K562 (cell line): ENCODE data around the gene SHROOM3. TPM values are rescaled to one million over a fixed set of nuclear protein-coding genes. Genes with fewer than 3 reads are reported as not detected.

ENCODE experiments used
- ATAC-seq: fragments of 200-7000 bp; cut with Tn5 transposase; 3 replicates; pipeline ENCODE4 v1.9.1; 2020; ENCODE audit warnings: moderate library complexity
- BruUV-seq: library from RNA; stranded (reverse); fragments of 400-500 nt; replicated peaks from 2 replicates; lab custom pipeline; 2021; lab: Mats Ljungman, UMichigan
- CTCF ChIA-PET: fragments of 300-600 bp; formaldehyde crosslinking; extraction: SDS; loops from one replicate; lab custom pipeline; 2021; ENCODE audit warnings: low intra/inter-chr PET ratio; lab: Yijun Ruan, JAX
- POLR2A ChIA-PET: fragments of 300-600, 350-650 bp; sonication (Branson Sonifier 250); formaldehyde crosslinking; extraction: SDS; loops from one replicate; lab custom pipeline; 2021; ENCODE audit warnings: antibody characterized with exemption, inconsistent platforms; lab: Yijun Ruan, JAX
- DNase-seq, 4 experiments: peaks; one replicate each; pipeline versions ENCODE4 v3.0.0 to v3.0.0-alpha.2; 2011 to 2018; ENCODE audit warnings: low spot score in 3 of 4, mixed read lengths in 3 of 4; ENCODE audit errors: extremely low read depth in 1 of 4
- FAIRE-seq: peaks from 2 replicates; lab custom pipeline; 2011; peaks lifted over from hg19 to GRCh38; lab: Jason Lieb, UNC
- H2AFZ ChIP-seq: 2 replicates; pipeline ENCODE4 v1.6.0; 2011; ENCODE audit warnings: low read depth, low read length, control low read depth, inconsistent platforms
- H3K27ac ChIP-seq: fragments of 200-600 bp; 3 replicates; pipeline ENCODE4 v1.8.0; 2011; ENCODE audit warnings: low read depth, mild to moderate bottlenecking, control low read depth, inconsistent platforms, low read length, moderate library complexity, mixed read lengths; ENCODE audit errors: extremely low read depth
- H3K27me3 ChIP-seq, 2 experiments: fragments of 300-600 bp in 1 of 2; 2 replicates in 1 of 2; 3 replicates in 1 of 2; pipeline versions ENCODE4 v1.6.0 to v1.8.0; 2011; ENCODE audit warnings: inconsistent platforms in 2 of 2, low read length in 2 of 2, mild to moderate bottlenecking in 1 of 2, mixed read lengths in 1 of 2, moderate library complexity in 1 of 2; ENCODE audit not compliant: control insufficient read depth in 2 of 2, insufficient read depth in 2 of 2
- H3K36me3 ChIP-seq: fragments of 300-600 bp; 3 replicates; pipeline ENCODE4 v1.8.0; 2011; ENCODE audit warnings: mild to moderate bottlenecking, low read length, inconsistent platforms; ENCODE audit not compliant: control insufficient read depth, insufficient read depth
- H3K4me1 ChIP-seq, 2 experiments: fragments of 200-600 bp in 1 of 2; replicated peaks in 1 of 2; 2 replicates in 1 of 2; 3 replicates in 1 of 2; pipeline versions ENCODE4 v1.5.1 to v1.8.0; 2011; ENCODE audit warnings: inconsistent platforms in 2 of 2, low read length in 2 of 2, mild to moderate bottlenecking in 1 of 2, mixed read lengths in 1 of 2, moderate library complexity in 1 of 2; ENCODE audit not compliant: control insufficient read depth in 2 of 2, insufficient read depth in 2 of 2
- H3K4me2 ChIP-seq: 2 replicates; pipeline ENCODE4 v1.6.1; 2011; ENCODE audit warnings: low read length, control low read depth, inconsistent platforms, mixed read lengths; ENCODE audit not compliant: insufficient read depth
- H3K4me3 ChIP-seq: fragments of 200-600 bp; sonication (generic), shearing (Covaris generic); 2 replicates; pipeline ENCODE4 v1.5.1; 2016; ENCODE audit warnings: control low read depth, inconsistent platforms
- H3K79me2 ChIP-seq: fragments of 200-600 bp; 3 replicates; pipeline ENCODE4 v1.8.0; 2011; ENCODE audit warnings: low read length, inconsistent platforms; ENCODE audit not compliant: control insufficient read depth, insufficient read depth
- H3K9ac ChIP-seq, 2 experiments: 2 replicates each; pipeline versions ENCODE4 v1.6.0 to v1.6.1; 2011; ENCODE audit warnings: low read depth in 2 of 2, low read length in 2 of 2, control low read depth in 1 of 2, inconsistent platforms in 1 of 2, mild to moderate bottlenecking in 1 of 2, mixed read lengths in 1 of 2; ENCODE audit not compliant: insufficient read depth in 1 of 2
- H3K9me1 ChIP-seq: one replicate; pipeline ENCODE4 v1.6.0; 2011; ENCODE audit warnings: inconsistent platforms, mild to moderate bottlenecking, low read length, moderate library complexity; ENCODE audit not compliant: control insufficient read depth, insufficient read depth
- H3K9me3 ChIP-seq: replicated peaks from 2 replicates; pipeline ENCODE4 v1.5.1; 2011; ENCODE audit warnings: low read depth, low read length, inconsistent platforms; ENCODE audit not compliant: control insufficient read depth, insufficient read depth
- H4K20me1 ChIP-seq: replicated peaks from 2 replicates; pipeline ENCODE4 v1.6.1; 2011; ENCODE audit warnings: low read length, inconsistent platforms, mixed read lengths; ENCODE audit not compliant: control insufficient read depth, insufficient read depth
- CBFA2T3 ChIP-seq: fragments of 450-650 bp; IDR thresholded peaks from 2 replicates; pipeline ENCODE4 v1.6.1; 2017
- CHCHD3 ChIP-seq: fragments of 250-450 bp; sonication (Bioruptor Pico); IDR thresholded peaks from 2 replicates; pipeline ENCODE4 v2.1.2; 2022; ENCODE audit warnings: mild to moderate bottlenecking
- EGR1 ChIP-seq: fragments of 450-650 bp; conservative IDR thresholded peaks from 2 replicates; pipeline ENCODE4 v1.6.1; 2017; ENCODE audit warnings: mild to moderate bottlenecking
- MAFK ChIP-seq: IDR thresholded peaks from 2 replicates; pipeline ENCODE4 v1.6.1; 2011; ENCODE audit warnings: low read length, improper control_type of control experiment
- MIER1 ChIP-seq: fragments of 450-650 bp; IDR thresholded peaks from 2 replicates; pipeline ENCODE4 v1.6.1; 2016; ENCODE audit warnings: antibody characterized with exemption, mild to moderate bottlenecking, low read depth
- NR1H2 ChIP-seq: sonication (generic); formaldehyde crosslinking; IDR thresholded peaks from 2 replicates; pipeline ENCODE4 v1.4.0; 2020; ENCODE audit warnings: mild to moderate bottlenecking, missing genetic modification reagents
- RBFOX2 ChIP-seq: fragments of 200-400 bp; formaldehyde crosslinking; IDR thresholded peaks from 2 replicates; pipeline ENCODE4 v1.6.1; 2017; ENCODE audit warnings: low read depth, mild to moderate bottlenecking, low read length, moderate library complexity
- SIX5 ChIP-seq, 2 experiments: IDR thresholded peaks; 2 replicates each; pipeline ENCODE4 v1.6.1; 2011; ENCODE audit warnings: low read length in 2 of 2, borderline replicate concordance in 1 of 2, low read depth in 1 of 2, mild to moderate bottlenecking in 1 of 2, moderate library complexity in 1 of 2; ENCODE audit not compliant: insufficient read depth in 1 of 2
- ZC3H8 ChIP-seq: fragments of 450-650 bp; IDR thresholded peaks from 2 replicates; pipeline ENCODE4 v1.6.1; 2017
- ZNF143 ChIP-seq: sonication (generic); formaldehyde crosslinking; IDR thresholded peaks from 2 replicates; pipeline ENCODE4 v1.9.0; 2022; ENCODE audit warnings: mild to moderate bottlenecking, missing genetic modification reagents
- WGBS: fragments of 100-300 bp; shearing (Covaris generic); methylation state at CpG from one replicate; pipeline ENCODE4 v1.1.6; 2016; ENCODE audit warnings: low coverage, mixed read lengths; ENCODE audit not compliant: insufficient coverage; ENCODE audit errors: missing lambda C conversion rate; 5-methylcytosine and 5-hydroxymethylcytosine counted together
- in situ Hi-C: fragments of 300-500 bp; cut with MboI; formaldehyde crosslinking; loops from 4 replicates; pipeline ENCODE4 v1.15.0; 2018; ENCODE audit warnings: inconsistent platforms, mixed read lengths
- intact Hi-C: fragments of 100-400 bp; cut with micrococcal nuclease; formaldehyde crosslinking; loops from 2 replicates; pipeline ENCODE4 v1.14.2; 2022
- polyA plus RNA-seq, 8 experiments: library from polyadenylated mRNA; depleted of rRNA in 4 of 8; stranded (reverse) in 5 of 8; unstranded in 3 of 8; fragments of >200 nt; fragmentation: Nextera tagmentation in 2 of 8; fragmentation: Illumina TruSeq in 1 of 8; extraction: Ambion mirVana in 2 of 8; extraction: Trizol in 1 of 8; gene quantifications; 2 replicates each; pipeline versions ENCODE4 v1.2.1 to v1.2.3, GENCODE V29; 2011 to 2014; ENCODE audit warnings: inconsistent platforms in 1 of 8, missing spikeins in 1 of 8
- total RNA-seq, 7 experiments: library from RNA; depleted of rRNA in 6 of 7; stranded (reverse); fragments of >200 nt in 6 of 7; fragmentation: Illumina TruSeq in 2 of 7; extraction: Trizol in 2 of 7; gene quantifications; 2 replicates each; pipeline versions ENCODE4 v1.2.1 to v1.2.3, GENCODE V29; 2011 to 2021; ENCODE audit warnings: low replicate concordance in 1 of 7
- TF ChIP-seq, protein P1 (sequence below): fragments of 200-800 bp; sonication (Bioruptor generic); IDR thresholded peaks from 2 replicates; pipeline ENCODE4 v1.6.1; 2017; ENCODE audit warnings: missing genetic modification characterization, missing compliant biosample characterization
- TF ChIP-seq, protein P2 (sequence below): fragments of 450-650 bp; IDR thresholded peaks from 2 replicates; pipeline ENCODE4 v1.6.1; 2016; ENCODE audit warnings: antibody characterized with exemption

SHROOM3 gene
- total and polyA plus RNA-seq, 9 of the 15 experiments (the other 6 are each of a cell fraction or from before 2014, with no cell fraction given): 0.01 to 0.07 TPM; not detected in 7

DNA sequence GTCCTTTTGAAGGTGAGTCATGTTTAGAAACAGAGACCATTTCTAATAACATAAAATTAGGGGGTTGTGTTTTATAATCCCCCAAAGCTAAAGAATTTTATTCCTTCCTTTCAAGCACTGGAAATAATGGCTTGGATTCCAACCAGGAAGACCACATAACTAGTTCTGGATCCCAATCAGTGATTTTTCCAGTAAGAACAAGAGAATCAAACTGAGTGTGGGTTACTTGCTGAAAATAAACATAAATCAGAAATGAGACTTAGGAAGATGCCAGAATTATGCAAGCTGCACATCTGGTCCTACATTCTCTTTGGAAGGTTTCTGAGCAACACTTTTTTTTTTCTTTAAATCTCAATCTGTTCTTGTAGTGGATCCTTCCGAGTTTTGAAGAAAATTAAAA, 386.6 kb downstream of the SHROOM3 start:
- peaks cover 4 to 11% of the 10 kb centered on the region in 2 experiments; a peak in 3 of 5 replicates for H3K27me3 ChIP-seq
- no TSS peak for BruUV-seq
- no peak overlapping the region for H2AFZ ChIP-seq
- no peaks in the 10 kb centered on the region for H4K20me1 ChIP-seq
- no peak overlapping the region for H3K4me2 ChIP-seq
- no peaks in the 10 kb centered on the region for H3K9me3 ChIP-seq
- TF ChIP-seq ZC3H8 (no peak), SIX5 (IDR thresholded peaks at IDR 0.05; ENCODE audit: borderline replicate concordance in 1 of 2, insufficient read depth in 1 of 2, low read depth in 1 of 2, low read length in 2 of 2) (no peak), EGR1 (no peak), MIER1 (no peak), CHCHD3 (CRISPR knock-in tag) (no peak), CBFA2T3 (no peak), RBFOX2 (no peak), MAFK (no peak), NR1H2 (CRISPR knock-in tag) (no peak), ZNF143 (CRISPR knock-in tag) (no peak)
- TF ChIP-seq, protein P1, sequence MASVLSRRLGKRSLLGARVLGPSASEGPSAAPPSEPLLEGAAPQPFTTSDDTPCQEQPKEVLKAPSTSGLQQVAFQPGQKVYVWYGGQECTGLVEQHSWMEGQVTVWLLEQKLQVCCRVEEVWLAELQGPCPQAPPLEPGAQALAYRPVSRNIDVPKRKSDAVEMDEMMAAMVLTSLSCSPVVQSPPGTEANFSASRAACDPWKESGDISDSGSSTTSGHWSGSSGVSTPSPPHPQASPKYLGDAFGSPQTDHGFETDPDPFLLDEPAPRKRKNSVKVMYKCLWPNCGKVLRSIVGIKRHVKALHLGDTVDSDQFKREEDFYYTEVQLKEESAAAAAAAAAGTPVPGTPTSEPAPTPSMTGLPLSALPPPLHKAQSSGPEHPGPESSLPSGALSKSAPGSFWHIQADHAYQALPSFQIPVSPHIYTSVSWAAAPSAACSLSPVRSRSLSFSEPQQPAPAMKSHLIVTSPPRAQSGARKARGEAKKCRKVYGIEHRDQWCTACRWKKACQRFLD (CRISPR knock-in tag): no peak
- TF ChIP-seq, protein P2, sequence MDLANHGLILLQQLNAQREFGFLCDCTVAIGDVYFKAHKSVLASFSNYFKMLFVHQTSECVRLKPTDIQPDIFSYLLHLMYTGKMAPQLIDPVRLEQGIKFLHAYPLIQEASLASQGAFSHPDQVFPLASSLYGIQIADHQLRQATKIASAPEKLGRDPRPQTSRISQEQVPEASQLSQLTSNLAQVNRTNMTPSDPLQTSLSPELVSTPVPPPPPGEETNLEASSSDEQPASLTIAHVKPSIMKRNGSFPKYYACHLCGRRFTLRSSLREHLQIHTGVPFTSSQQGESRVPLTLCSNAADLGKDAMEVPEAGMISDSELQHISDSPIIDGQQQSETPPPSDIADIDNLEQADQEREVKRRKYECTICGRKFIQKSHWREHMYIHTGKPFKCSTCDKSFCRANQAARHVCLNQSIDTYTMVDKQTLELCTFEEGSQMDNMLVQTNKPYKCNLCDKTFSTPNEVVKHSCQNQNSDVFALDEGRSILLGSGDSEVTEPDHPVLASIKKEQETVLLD: no peak
- DNase-seq (no peak), ATAC-seq (no peak), FAIRE-seq (no peak)
- no peaks in the 10 kb centered on the region for H3K36me3 ChIP-seq
- H3K4me3 ChIP-seq: no peak overlapping the region
- H3K9ac ChIP-seq: no peak overlapping the region
- WGBS: 0% methylated on average over 1 of the region's 1 CpG
- H3K4me1 ChIP-seq: no peaks in the 10 kb centered on the region
- intact Hi-C loops: no loop called here
- ChIA-PET CTCF (no interaction called here), POLR2A (no interaction called here)
- in situ Hi-C loops: no loop called here
- H3K9me1 ChIP-seq: no peaks in the 10 kb centered on the region
- H3K79me2 ChIP-seq: no peaks in the 10 kb centered on the region
- no peak overlapping the region for H3K27ac ChIP-seq
